C4-2B (cell line): ENCODE measurements around the gene SHBG.

ENCODE experiments used
- H3K27ac ChIP-seq: fragments of 450-650 bp; 2 replicates; pipeline ENCODE4 v1.5.1; 2017
- CTCF ChIP-seq: fragments of 450-650 bp; conservative IDR thresholded peaks from 2 replicates; pipeline ENCODE4 v1.5.1; 2017; ENCODE audit warnings: mild to moderate bottlenecking
- ZFX ChIP-seq: fragments of 450-650 bp; IDR thresholded peaks from 2 replicates; pipeline ENCODE4 v1.6.1; 2017

The SHBG gene

GRCh38 chr17:7626307-7626706 is 3.6 kb upstream of the SHBG start:
- no peak for TF ChIP-seq CTCF
- no peak for TF ChIP-seq ZFX
- H3K27ac ChIP-seq, result no peak overlapping the region

GRCh38 chr17:7626956-7627249 is 3.0 kb upstream of the SHBG start:
- TF ChIP-seq ZFX, result no peak
- peak overlapping the region; percentile 76 for H3K27ac ChIP-seq

GRCh38 chr17:7627250-7628121 is 2.4 kb upstream of the SHBG start, which contains the start of gene SAT2:
TSS of gene SAT2 (minus strand) at chr17:7627821. CDS start at chr17:7627635, 186 bp downstream.
- TF ChIP-seq ZFX, result peak; percentile 89; the same call in 1 of the 2 replicates
- no peak for TF ChIP-seq CTCF
- H3K27ac ChIP-seq, result peak within 1 kb of the TSS; percentile 76

GRCh38 chr17:7631398-7632380 is 1.8 kb downstream of the SHBG start:
- TF ChIP-seq ZFX (no peak), CTCF (no peak)
- no peak overlapping the region for H3K27ac ChIP-seq

GRCh38 chr17:7632492-7632894 is 2.6 kb downstream of the SHBG start:
- TF ChIP-seq CTCF, result peak; percentile 79
- no peak for TF ChIP-seq ZFX
- H3K27ac ChIP-seq, result no peak overlapping the region

GRCh38 chr17:7633093-7633492 is 3.2 kb downstream of the SHBG start:
- no peak overlapping the region for H3K27ac ChIP-seq
- TF ChIP-seq CTCF (no peak), ZFX (no peak)

- TF ChIP-seq CTCF (no peak; the same call in 1 of the 2 replicates), ZFX (no peak)
- H3K27ac ChIP-seq, result no peak overlapping the region
Observed at GRCh38 chr17:7634384-7634783, 4.4 kb downstream of the SHBG start.
